Measurements from ENCODE around the gene BAIAP2. TPM values are rescaled to one million over a fixed set of nuclear protein-coding genes. Genes with fewer than 3 reads are reported as not detected.

BAIAP2 gene
- total and polyA plus RNA-seq, 8 donors, result 4.7 to 16.4 (median 11.1) TPM

DNA sequence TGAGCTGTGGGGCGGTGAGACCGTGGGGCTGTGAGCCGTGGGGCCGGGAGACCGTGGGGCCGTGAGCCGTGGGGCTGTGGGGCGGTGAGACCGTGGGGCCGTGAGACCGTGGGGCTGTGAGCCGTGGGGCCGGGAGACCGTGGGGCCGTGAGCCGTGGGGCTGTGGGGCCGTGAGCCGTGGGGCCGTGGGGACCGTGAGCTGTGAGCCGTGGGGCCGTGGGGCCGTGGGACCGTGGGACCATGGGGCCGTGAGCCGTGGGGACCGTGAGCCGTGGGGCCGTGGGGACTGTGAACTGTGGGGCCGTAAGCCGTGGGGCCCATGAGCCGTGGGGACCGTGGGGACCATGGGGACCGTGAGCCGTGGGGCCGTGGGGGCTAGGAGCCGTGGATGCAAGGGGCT, 105.7 kb downstream of the BAIAP2 start:
- 93 to 98% methylated on average over 33 to 37 of the region's 37 CpGs for WGBS, 2 donors
- FAIRE-seq (no peak), ATAC-seq (no peak), DNase-seq (no peak)
- H3K4me1 ChIP-seq, result peaks cover 0 to 3% (median 0%) of the 10 kb centered on the region in 3 donors
- intact Hi-C loops (cut with DNase I), result loop anchor here in 2 of 3 donors (5.0 kb wide), 3 partner anchors 52 to 397 kb away; no protein-coding TSS in a partner anchor
- H3K9me3 ChIP-seq, result no peaks in the 10 kb centered on the region
- H3K27ac ChIP-seq, result no peak overlapping the region
- no peak overlapping the region for H3K4me3 ChIP-seq
- no peaks in the 10 kb centered on the region for H3K36me3 ChIP-seq
- H3K27me3 ChIP-seq, result no peaks in the 10 kb centered on the region
- TF ChIP-seq, protein P1, sequence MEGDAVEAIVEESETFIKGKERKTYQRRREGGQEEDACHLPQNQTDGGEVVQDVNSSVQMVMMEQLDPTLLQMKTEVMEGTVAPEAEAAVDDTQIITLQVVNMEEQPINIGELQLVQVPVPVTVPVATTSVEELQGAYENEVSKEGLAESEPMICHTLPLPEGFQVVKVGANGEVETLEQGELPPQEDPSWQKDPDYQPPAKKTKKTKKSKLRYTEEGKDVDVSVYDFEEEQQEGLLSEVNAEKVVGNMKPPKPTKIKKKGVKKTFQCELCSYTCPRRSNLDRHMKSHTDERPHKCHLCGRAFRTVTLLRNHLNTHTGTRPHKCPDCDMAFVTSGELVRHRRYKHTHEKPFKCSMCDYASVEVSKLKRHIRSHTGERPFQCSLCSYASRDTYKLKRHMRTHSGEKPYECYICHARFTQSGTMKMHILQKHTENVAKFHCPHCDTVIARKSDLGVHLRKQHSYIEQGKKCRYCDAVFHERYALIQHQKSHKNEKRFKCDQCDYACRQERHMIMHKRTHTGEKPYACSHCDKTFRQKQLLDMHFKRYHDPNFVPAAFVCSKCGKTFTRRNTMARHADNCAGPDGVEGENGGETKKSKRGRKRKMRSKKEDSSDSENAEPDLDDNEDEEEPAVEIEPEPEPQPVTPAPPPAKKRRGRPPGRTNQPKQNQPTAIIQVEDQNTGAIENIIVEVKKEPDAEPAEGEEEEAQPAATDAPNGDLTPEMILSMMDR (IDR thresholded peaks at IDR 0.05), result no peak

DNA sequence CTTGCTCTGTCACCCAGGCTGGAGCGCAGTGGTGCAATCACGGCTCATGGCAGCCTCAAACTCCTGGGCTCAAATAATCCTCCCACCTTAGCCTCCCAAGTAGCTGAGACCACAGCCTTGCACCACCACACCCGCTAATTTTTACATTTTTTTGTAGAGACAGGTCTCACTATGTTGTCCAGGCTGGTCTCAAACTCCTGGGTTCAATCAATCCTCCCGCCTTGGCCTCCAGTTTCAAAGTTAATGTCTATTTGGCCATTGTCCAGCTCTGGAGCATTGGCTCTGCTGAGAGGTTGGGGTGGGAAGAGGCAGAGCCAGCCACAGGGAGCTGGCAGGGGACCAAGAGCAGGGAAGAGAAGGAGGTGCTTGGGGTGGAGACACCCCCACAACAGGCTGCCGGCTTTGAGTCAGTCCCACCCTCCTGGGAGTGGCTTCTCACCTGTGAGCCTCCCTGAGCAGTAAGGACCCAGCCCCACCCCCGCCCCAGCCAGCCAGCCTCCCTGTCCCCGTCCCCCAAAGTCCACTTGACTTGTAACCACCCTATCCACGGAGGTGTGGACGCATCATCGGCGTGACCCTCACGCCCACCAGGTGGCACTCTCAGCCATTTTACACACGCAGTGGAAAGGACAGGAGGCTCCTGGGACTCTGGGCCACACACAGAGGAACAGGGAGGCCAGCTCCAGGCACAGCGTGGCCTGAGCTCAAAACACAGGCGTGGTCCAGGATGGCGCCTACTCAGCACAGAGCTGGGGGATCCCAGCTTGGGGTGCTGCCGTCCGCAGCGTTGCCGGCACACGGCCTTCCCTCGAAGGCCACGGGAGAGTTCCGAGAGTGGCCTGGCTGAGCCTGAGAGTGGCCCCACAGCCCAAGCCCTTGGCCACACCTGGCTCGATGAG, 107.6 kb downstream of the BAIAP2 start:
- H3K36me3 ChIP-seq, result no peaks in the 10 kb centered on the region
- no peak for FAIRE-seq

DNA sequence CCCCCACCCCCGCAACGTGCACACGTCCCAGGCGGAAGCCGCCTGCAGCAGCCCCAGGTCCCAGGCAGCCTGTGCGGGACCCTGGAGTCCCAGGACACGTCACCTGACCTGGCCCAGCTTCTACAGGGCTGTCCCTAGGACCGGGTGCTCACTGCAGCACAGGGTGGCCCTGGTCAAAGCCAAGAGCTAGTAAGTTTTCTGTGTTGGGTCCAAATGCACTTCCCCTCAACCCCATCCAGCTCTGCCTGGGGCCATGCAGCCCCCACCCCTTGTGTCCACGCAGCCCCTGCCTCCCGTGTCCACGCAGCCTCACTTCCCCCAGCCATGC, 108.2 kb downstream of the BAIAP2 start:
- Histone ChIP-seq H3K27me3 (no peaks in the 10 kb centered on the region), H3K27ac (no peak overlapping the region), H3K9me3 (no peaks in the 10 kb centered on the region), H3K4me3 (no peak overlapping the region), H3K4me1 (peaks cover 0 to 3% (median 0%) of the 10 kb centered on the region in 3 donors), H3K36me3 (no peaks in the 10 kb centered on the region)
- TF ChIP-seq, protein P1 (IDR thresholded peaks at IDR 0.05), result no peak
- ATAC-seq (peak; percentile 19 to 59 (median 52)), FAIRE-seq (no peak), DNase-seq (peak in 1 of 6 donors; percentile 42)
- intact Hi-C loops (cut with DNase I), result loop anchor here in 2 of 3 donors (5.0 kb wide), 3 partner anchors 49 to 394 kb away; no protein-coding TSS in a partner anchor
- 38 to 54% methylated on average over 11 of the region's 11 CpGs for WGBS, 2 donors

More for the DNA sequence above, 107.6 kb downstream of the BAIAP2 start:
- Histone ChIP-seq H3K27me3 (no peaks in the 10 kb centered on the region), H3K27ac (no peak overlapping the region), H3K4me3 (no peak overlapping the region), H3K4me1 (peaks cover 0 to 3% (median 0%) of the 10 kb centered on the region in 3 donors), H3K9me3 (no peaks in the 10 kb centered on the region)
- ATAC-seq, result peak; percentile 92 to 97 (median 96)
- TF ChIP-seq, protein P1 (IDR thresholded peaks at IDR 0.05), result peak; percentile 46 to 68 (median 64)
- 27 to 28% methylated on average over 25 of the region's 25 CpGs for WGBS, 2 donors
- peak in 5 of 6 donors; percentile 73 to 90 (median 82) for DNase-seq
- intact Hi-C loops (cut with DNase I), result loop anchor here in 2 of 3 donors (5.0 kb wide), 3 partner anchors 50 to 395 kb away; no protein-coding TSS in a partner anchor

DNA sequence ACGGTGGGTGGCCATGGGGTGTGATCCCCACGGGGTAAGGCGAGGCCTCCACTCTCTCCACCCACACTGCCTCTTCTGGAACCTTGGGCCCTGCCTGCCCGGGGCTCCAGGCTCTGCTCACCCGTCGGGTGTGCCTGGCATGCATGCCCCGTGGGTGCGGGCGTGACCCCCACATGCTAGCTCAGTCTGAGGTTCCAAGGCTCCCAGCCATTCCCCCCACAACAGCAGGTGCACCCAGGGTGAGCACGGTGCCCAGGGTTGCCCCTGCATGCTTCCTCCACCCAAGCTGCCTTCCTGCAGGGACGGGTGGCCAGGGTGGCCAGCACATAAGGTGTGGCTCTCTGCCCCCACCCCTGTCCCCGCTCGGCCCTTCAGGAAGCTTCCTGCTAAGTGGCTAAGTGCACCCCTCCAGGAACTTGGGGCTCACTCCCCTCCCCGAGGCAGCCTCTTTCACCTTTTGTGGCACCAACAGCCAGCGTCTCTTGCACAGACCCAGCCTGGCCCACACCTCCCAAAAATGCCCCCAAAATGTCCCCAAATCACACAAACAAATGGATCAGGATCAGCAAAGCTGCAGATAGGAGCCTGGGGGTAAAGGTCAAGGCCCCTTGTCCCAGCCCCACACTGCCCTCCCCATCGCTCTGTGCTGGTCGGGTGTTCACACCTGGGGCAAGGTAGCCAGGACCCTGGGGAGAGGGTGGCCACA, 108.9 kb downstream of the BAIAP2 start:
- H3K4me3 ChIP-seq, result no peak overlapping the region
- H3K9me3 ChIP-seq, result no peaks in the 10 kb centered on the region
- no peak for DNase-seq
- peak in 1 of 4 donors; percentile 2 for ATAC-seq
- FAIRE-seq, result no peak
- H3K27ac ChIP-seq, result no peak overlapping the region
- 83 to 87% methylated on average over 17 of the region's 17 CpGs for WGBS, 2 donors
- H3K36me3 ChIP-seq, result no peaks in the 10 kb centered on the region
- no peaks in the 10 kb centered on the region for H3K27me3 ChIP-seq
- TF ChIP-seq, protein P1 (IDR thresholded peaks at IDR 0.05), result no peak
- peaks cover 0 to 3% (median 0%) of the 10 kb centered on the region in 3 donors for H3K4me1 ChIP-seq
- intact Hi-C loops (cut with DNase I), result loop anchor here in 2 of 3 donors (5.0 kb wide), 3 partner anchors 48 to 393 kb away; no protein-coding TSS in a partner anchor
